Stimulated activated CD8-positive, alpha-beta memory T cell treated with anti-CD3 and anti-CD28 coated beads, Interleukin-2, amount 100 ng/mL, for 48 hours (primary cell): ENCODE data around the gene MAP2K3.
"Not testable (repeated sequence)": the region's sequence is repeated elsewhere in the genome, so short reads cannot be mapped to it uniquely, and the experiment has no call there.

Experiments used
- DNase-seq, 2 donors: peaks; one replicate each; pipeline ENCODE4 v3.0.0-alpha.2; 2020; ENCODE audit warnings: low read depth in 2 of 2

The MAP2K3 gene

GRCh38 chr17:21327921-21328320, 43.4 kb downstream of the MAP2K3 start:
- DNase-seq, result not testable (repeated sequence)

- DNase-seq, result not testable (repeated sequence)
Measured at GRCh38 chr17:21328778-21329177, 44.3 kb downstream of the MAP2K3 start.

- no peak for DNase-seq
Measured at GRCh38 chr17:21330436-21331160, 46.1 kb downstream of the MAP2K3 start.

- DNase-seq, result not testable (repeated sequence)
Measured at GRCh38 chr17:21336541-21337294, 52.2 kb downstream of the MAP2K3 start.

- DNase-seq, result not testable (repeated sequence)
Measured at GRCh38 chr17:21337981-21338625, 53.6 kb downstream of the MAP2K3 start.

GRCh38 chr17:21339011-21339410, 54.5 kb downstream of the MAP2K3 start:
- no peak for DNase-seq

- DNase-seq, result not testable (repeated sequence)
Measured at GRCh38 chr17:21339571-21339970, 55.1 kb downstream of the MAP2K3 start.

- DNase-seq, result not testable (repeated sequence)
Measured at GRCh38 chr17:21340407-21340806, 55.9 kb downstream of the MAP2K3 start.

- not testable (repeated sequence) for DNase-seq
Measured at GRCh38 chr17:21341279-21341678, 56.8 kb downstream of the MAP2K3 start.

- DNase-seq, result not testable (repeated sequence)
Measured at GRCh38 chr17:21341925-21342540, 57.5 kb downstream of the MAP2K3 start.

GRCh38 chr17:21343061-21343949, 58.8 kb downstream of the MAP2K3 start:
- not testable (repeated sequence) for DNase-seq

- DNase-seq, result not testable (repeated sequence)
Measured at GRCh38 chr17:21344801-21345200, 60.3 kb downstream of the MAP2K3 start.

GRCh38 chr17:21345236-21345635, 60.7 kb downstream of the MAP2K3 start:
- DNase-seq, result no peak

GRCh38 chr17:21346107-21346506, 61.6 kb downstream of the MAP2K3 start:
- not testable (repeated sequence) for DNase-seq

- not testable (repeated sequence) for DNase-seq
Measured at GRCh38 chr17:21346651-21347250, 62.2 kb downstream of the MAP2K3 start.

GRCh38 chr17:21347660-21348059, 63.1 kb downstream of the MAP2K3 start:
- DNase-seq, result not testable (repeated sequence)

- DNase-seq, result not testable (repeated sequence)
Measured at GRCh38 chr17:21348081-21348925, 63.8 kb downstream of the MAP2K3 start.

- DNase-seq, result not testable (repeated sequence)
Measured at GRCh38 chr17:21348926-21349261, 64.4 kb downstream of the MAP2K3 start.

GRCh38 chr17:21349358-21350050, 65.0 kb downstream of the MAP2K3 start:
- DNase-seq, result not testable (repeated sequence)
